GM19239 (cell line): ENCODE data around the gene CMTM1.
"Not testable (repeated sequence)": the region's sequence is repeated elsewhere in the genome, so short reads cannot be mapped to it uniquely, and the experiment has no call there.

Source experiments
- DNase-seq: peaks from one replicate; pipeline ENCODE4 v3.0.0; 2011; ENCODE audit warnings: low spot score; ENCODE audit not compliant: insufficient read length
- FAIRE-seq: peaks from 2 replicates; lab custom pipeline; 2011; peaks lifted over from hg19 to GRCh38; lab: Jason Lieb, UNC

Gene CMTM1

DNA sequence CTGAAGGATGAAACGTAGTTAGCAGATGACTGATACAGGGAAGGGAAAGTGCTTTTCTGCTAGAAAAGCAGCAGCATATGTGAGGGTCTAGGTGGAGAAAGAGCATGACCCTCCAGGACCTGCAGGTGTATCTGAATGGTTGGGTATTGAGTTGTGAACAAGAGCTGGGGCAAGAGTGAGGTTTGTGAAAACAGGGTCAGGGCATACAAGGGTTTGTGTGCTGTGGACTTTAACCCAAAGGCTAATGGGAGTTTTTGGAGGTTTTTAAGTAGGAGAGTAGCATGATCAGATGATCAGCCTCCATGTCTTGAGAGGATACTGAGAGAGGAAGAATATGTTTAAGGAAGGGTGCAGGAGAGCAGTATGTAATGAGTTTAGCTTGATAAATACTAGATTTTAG, 6.1 kb upstream of the CMTM1 start:
- FAIRE-seq, result no peak
- no peak for DNase-seq

DNA sequence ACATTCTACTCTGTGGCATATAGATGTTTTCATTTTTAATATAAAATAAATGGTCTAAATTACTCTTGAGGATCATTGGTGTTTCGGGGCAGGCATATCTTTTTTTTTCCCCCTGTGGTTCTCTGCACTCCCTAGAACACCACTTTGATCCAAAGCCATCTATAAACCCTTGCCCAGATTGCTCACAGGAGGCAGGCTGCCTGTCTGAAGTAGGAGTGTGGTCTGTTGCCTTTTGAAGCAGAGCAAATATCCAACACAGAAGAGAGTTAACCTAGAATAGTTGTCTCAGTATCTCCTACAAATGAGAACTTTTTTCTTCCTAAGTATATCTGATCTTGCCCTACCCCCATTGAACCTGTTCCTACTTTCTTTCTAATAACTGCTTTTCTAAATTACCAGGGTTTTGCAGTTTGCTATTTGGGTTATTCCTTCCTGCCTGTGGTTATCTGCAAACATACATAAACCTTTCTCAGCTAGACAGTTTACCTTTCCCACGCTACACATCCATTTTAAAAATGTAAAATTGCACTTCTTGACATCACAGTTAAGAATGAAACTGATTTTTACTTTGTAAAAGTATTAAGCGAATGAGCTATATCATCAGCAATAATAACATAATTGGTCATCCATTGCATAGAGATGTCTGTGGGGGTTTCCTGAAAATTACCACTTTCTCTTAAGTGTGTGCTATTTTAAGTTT, 4.7 kb upstream of the CMTM1 start:
- FAIRE-seq (no peak), DNase-seq (no peak)

GRCh38 chr16:66562409-66562808, 3.8 kb upstream of the CMTM1 start:
- FAIRE-seq, result no peak

DNA sequence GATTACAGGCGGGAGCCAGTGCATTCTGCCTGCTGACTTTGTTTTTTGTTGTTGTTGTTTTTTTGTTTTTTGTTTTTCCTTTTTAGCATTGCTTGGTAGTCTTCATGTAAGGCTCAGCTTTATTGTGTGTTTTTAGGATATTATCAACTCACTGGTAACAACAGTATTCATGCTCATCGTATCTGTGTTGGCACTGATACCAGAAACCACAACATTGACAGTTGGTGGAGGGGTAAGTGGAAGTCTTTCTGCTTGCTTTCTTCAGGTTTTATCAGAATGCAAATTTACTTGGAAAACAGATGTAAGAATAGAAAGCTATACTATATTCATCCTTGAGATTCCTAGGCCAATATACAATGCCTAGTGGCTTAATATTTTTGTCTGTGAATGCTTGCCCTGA, 3.3 kb upstream of the CMTM1 start:
- DNase-seq (no peak), FAIRE-seq (no peak)

More at GRCh38 chr16:66562409-66562808, 3.8 kb upstream of the CMTM1 start:
- DNase-seq, result no peak

DNA sequence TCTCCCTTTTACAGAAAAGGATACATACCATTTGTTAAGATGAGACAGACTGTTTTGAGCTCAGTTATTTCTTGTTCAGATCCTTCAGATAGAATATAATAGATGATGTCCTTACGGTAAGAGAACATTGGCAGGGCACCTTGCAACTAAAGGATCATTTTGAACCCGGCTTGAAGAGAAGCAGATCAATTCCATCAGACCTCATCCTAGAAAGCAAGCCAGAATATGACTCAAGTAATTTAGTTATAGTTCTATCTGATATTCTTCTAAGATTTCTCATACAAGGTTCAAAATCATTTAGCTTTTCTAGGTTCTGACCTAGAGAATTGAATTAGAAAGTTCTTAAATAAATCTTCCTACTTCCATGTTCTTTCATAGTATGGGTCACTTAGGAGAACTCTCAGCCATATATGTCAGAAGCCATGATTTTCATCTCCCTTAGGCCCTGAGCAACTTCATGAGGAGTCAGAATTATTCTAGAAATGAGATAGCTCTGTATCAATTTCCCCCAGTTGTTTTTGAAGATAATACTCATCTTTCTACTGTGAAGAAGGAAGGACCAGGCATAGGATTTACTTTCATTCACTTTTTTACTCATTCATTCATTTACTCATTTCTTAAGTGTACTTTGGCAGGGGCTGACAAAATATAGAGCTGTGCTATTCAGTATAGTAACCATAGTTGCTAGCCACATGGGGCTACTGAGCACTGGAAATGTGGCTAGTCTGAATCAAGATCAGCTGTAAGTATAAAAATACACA, 2.5 kb upstream of the CMTM1 start:
- DNase-seq (no peak), FAIRE-seq (no peak)

- not testable (repeated sequence) for FAIRE-seq, DNase-seq
These were observed 1.0 kb downstream of the CMTM1 start for GRCh38 chr16:66567270-66567669.

DNA sequence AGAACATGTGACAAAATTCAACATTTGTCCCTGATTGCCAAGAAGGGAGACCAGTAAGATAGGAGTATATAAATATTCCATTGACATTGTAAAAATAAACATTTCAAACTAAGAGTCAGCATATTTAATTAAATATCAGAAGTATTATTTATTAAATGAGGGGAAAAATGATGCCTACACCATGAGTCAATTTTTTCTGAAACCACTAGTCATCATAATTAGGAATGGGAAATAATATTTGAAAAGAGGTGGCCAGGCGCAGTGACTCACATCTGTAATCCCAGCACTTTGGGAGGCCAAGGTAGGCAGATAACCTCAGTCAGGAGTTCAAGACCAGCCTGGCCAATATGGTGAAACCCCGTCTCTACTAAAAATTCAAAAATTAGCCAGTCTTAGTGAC, 2.1 kb downstream of the CMTM1 start:
- DNase-seq, result no peak
- FAIRE-seq, result no peak

GRCh38 chr16:66569131-66569530, 2.9 kb downstream of the CMTM1 start:
- DNase-seq (no peak), FAIRE-seq (no peak)

DNA sequence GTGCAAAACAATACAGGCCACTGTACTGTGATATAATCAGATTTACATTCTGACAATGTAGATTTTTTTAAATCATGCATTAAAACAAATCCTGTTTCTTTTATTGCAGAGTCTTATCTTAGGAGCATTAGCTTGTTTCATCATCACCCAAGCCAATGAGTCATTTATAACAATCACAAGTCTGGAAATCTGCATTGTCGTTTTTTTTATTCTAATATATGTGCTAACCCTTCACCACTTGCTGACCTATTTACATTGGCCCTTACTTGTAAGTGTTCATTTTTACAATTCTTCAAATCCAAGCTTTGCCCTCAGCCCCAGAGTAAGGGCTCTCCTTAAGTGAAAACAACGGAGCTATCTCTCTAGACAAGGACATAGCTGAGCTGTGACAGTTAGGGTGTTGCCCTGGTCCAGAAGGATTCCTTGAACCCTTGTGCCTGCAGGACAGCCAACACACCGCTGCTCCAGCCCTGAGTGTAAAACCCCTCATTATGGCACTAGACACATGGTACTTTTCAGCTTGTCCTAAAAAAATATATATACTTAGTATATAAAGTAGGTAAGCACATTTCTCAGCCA, 3.7 kb downstream of the CMTM1 start:
- DNase-seq (no peak), FAIRE-seq (no peak)

DNA sequence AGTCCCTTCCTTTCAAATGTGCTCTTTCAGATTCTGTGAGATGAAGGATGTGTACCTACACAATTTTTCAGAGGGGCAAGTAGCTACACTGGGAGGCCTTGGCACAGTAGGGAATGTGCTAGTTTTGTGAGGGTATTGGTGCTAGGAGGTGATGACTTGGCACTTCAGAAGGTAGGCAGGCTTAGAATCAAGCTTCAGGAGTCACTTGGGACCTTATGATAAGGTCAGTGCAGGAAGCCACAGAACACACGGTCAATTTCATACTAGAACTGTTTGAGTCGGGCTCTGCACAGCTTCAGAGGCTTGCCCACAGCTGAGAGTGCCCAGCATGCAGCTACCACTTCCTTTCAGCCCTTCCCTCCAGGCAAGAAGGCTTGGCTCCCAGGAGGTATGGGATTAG, 6.1 kb downstream of the CMTM1 start:
- FAIRE-seq, result no peak
- no peak for DNase-seq

DNA sequence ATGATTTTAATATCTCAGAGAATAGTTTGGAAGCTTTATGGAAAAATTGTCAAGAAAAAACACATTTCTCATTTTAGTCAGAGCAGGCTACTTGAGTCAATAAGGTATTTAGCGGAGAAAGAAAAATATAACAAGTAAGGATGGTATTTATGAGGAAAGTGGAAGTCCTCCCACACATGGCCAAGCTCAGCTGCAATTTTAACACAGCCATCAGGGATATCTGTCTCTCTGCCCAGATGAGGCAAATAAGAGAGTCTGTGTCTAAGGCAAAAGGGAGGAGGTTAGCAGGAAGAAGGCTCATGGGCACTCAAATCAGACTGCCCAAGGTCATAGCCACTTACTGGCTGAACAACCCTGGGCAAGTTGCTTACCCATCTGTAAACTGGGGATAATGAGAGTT, 7.8 kb downstream of the CMTM1 start:
- DNase-seq (no peak), FAIRE-seq (no peak)

- FAIRE-seq (no peak), DNase-seq (no peak)
These were observed 8.3 kb downstream of the CMTM1 start for GRCh38 chr16:66574531-66574930.

GRCh38 chr16:66575060-66575459, 8.8 kb downstream of the CMTM1 start:
- DNase-seq (no peak), FAIRE-seq (no peak)

GRCh38 chr16:66576296-66576695, 10.1 kb downstream of the CMTM1 start:
- DNase-seq, result no peak
- FAIRE-seq, result no peak

DNA sequence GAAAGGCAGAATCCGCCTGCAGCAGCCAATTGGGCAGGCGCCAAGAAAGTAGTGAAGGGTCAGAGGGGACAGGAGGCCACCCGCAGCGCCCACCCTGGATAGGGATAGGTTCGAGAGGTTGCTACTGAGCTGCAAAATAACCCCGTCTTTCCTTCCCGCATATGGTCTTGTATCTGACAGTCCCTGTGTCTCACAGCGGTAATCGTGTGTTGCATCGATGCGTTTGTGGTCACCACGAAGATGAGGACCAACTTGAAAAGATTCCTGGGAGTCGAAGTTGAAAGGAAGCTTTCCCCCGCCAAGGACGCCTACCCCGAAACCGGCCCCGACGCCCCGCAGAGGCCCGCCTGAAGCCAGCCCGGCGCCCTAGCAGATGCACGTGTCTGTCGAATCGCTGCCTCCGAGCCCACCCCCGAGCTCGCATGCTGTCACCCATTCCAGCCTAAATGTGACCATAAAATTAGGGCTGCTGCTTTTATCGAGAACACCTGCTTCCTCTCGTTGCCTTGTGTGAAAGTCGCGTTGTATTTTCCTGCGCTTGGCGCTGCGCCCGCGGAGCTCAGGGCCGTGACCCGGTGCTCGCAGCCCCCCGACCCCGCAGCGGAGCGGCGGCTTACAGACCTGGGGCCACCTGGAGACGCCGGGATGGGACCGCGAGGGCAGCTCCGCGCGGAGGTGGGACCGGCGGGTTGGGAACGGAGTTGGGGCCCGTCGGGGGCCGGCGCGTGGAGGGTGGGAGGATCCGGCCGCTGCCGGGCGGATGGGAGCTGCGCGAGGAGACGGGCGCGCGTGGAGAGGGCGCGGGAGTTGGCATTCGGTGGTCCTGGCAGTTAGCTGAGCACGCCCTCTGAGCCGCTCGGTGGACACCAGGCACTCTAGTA, 12.7 kb downstream of the CMTM1 start, which contains the start of gene CMTM2:
TSS of gene CMTM2 (plus strand) at position 813 of the 881 bp plus-strand sequence. CDS start 145 bp downstream, outside the sequence.
- DNase-seq (no peak), FAIRE-seq (no peak)

GRCh38 chr16:66580605-66581209, 14.5 kb downstream of the CMTM1 start:
- FAIRE-seq (no peak), DNase-seq (no peak)

DNA sequence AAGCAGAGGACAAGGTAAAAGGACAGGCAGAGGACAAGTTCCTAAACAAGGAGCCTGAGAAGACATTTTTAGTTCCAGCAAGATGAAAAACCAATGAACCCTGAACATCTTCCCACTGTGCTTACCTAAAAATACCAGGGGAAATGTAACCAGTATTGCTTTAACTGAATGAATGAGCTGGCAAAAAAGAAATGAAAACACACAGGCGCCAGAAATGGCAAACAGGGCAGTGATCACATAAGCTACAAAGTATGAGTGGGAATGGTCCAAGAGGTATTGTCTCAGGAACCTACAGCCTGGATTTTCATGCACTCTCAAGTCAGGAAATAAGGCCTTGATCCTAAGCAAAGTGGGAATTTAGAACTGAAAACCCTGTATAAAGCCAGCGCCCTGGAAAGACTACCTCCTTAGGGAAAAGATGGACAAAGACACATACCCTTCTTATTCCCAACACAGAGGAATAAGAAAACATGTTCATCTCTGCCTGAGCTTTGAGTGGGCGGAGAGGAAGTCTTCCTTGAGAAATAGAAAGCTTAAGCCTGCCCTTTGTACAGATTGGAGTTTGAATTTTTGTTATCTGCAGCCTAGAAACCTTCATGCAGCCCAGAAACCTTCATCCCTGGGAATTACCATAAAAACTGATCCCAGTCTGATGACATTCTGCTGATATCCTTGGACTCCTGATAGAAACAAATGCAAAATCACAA, 15.2 kb downstream of the CMTM1 start:
- no peak for FAIRE-seq
- no peak for DNase-seq

DNA sequence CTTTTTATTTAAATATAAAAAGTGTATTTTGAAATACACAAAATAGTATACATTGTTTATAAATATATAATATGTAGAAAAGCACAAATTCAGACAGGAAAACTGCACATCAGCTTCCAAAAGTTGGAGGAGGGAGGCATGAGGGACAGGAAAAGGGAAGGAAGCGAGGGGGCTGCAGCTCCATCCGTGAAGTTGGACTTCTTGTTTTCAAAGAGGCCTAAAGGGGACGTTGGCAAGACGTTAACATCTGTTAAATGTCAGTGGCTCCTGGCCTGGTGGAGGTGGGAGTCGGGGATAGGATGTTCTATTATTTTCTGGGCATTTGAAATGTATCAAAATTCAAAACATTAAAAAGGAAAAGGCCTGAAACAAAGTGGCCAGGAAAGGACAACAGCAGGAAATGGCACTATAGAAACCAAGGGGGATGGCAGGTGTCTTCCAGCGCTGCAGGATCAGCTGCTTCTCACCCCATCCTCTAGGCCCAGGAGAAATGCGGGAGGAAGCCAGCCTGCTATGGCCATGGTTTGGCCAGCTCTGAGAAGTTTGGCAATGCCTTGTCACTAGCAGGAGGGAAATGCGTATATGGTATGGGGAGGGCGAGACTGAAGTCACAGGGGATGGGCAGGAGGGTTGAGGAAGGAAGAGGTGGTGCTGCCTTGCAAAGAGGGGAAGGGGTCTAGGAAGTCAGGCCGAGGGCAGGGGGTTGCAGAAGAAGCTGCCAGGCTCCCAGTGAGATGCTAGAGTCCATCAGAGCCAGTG, 19.4 kb downstream of the CMTM1 start:
- DNase-seq (no peak), FAIRE-seq (no peak)
